Measurements from ENCODE around the gene PLOD2. TPM values are rescaled to one million over a fixed set of nuclear protein-coding genes. Genes with fewer than 3 reads are reported as not detected.

PLOD2 gene
- total RNA-seq, 4 donors from 2014 or later: 17.2 to 27.6 (median 19.5) TPM

DNA sequence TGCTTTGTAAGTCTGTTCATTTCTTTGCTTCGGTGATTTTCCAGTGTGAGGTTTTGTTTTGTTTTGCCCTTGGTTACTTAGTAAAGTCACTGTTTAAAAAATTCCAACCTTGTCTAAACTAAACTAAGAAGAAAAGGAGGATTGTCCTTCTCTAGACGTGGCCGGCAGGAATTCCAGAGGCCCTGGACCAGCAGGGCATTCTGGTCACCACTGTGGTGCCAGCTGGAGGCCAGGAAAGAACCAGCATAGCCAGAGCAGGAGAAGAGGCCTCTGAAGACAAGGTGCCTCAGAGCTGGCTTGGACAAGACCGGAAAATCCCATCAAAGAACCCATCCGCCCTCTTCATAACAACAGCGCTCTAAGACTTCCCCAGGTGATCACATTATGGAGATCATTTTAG, 8.2 kb downstream of the PLOD2 start:
- Histone ChIP-seq H3K27me3 (no peaks in the 10 kb centered on the region), H3K4me3 (no peak overlapping the region), H3K9me3 (no peaks in the 10 kb centered on the region), H3K36me3 (no peaks in the 10 kb centered on the region), H3K4me1 (peaks cover 0 to 42% (median 4%) of the 10 kb centered on the region in 4 donors), H3K27ac (peak overlapping the region in 1 of 4 donors; percentile 22)
- TF ChIP-seq EP300 (IDR thresholded peaks at IDR 0.05) (no peak), CTCF (IDR thresholded peaks at IDR 0.05) (no peak), POLR2A (IDR thresholded peaks at IDR 0.05) (no peak)
- no peak for DNase-seq (ENCODE audit: low spot score in 2 of 2)
- 56 to 63% methylated on average over 6 of the region's 6 CpGs for WGBS, 2 donors

- 89% methylated on average over 1 of the region's 1 CpG for WGBS, 2 donors
- DNase-seq (ENCODE audit: low spot score in 2 of 2): no peak
- Histone ChIP-seq H3K4me1 (peaks cover 0 to 17% (median 0%) of the 10 kb centered on the region in 4 donors), H3K4me3 (no peak overlapping the region), H3K36me3 (no peaks in the 10 kb centered on the region), H3K27ac (no peak overlapping the region), H3K27me3 (no peaks in the 10 kb centered on the region), H3K9me3 (no peaks in the 10 kb centered on the region)
- no peak for TF ChIP-seq EP300 (IDR thresholded peaks at IDR 0.05)
- no peak for TF ChIP-seq POLR2A (IDR thresholded peaks at IDR 0.05)
- no peak for TF ChIP-seq CTCF (IDR thresholded peaks at IDR 0.05)
Measured at GRCh38 chr3:146148468-146148931, 12.5 kb downstream of the PLOD2 start.

GRCh38 chr3:146145642-146146041, 15.3 kb downstream of the PLOD2 start:
- Histone ChIP-seq H3K27me3 (no peaks in the 10 kb centered on the region), H3K4me3 (no peak overlapping the region), H3K4me1 (peaks cover 0 to 18% (median 0%) of the 10 kb centered on the region in 4 donors), H3K36me3 (no peaks in the 10 kb centered on the region), H3K9me3 (no peaks in the 10 kb centered on the region), H3K27ac (no peak overlapping the region)
- DNase-seq (ENCODE audit: low spot score in 2 of 2): no peak
- 97 to 100% methylated on average over 1 of the region's 1 CpG for WGBS, 2 donors
- no peak for TF ChIP-seq POLR2A (IDR thresholded peaks at IDR 0.05)
- no peak for TF ChIP-seq CTCF (IDR thresholded peaks at IDR 0.05)
- TF ChIP-seq EP300 (IDR thresholded peaks at IDR 0.05): no peak

GRCh38 chr3:146142757-146143156, 18.2 kb downstream of the PLOD2 start:
- no peak overlapping the region for H3K4me3 ChIP-seq
- TF ChIP-seq CTCF (IDR thresholded peaks at IDR 0.05) (no peak), POLR2A (IDR thresholded peaks at IDR 0.05) (no peak), EP300 (IDR thresholded peaks at IDR 0.05) (no peak)
- no peak for DNase-seq (ENCODE audit: low spot score in 2 of 2)
- no peaks in the 10 kb centered on the region for H3K27me3 ChIP-seq
- peak overlapping the region in 1 of 4 donors; percentile 18 for H3K27ac ChIP-seq
- no peaks in the 10 kb centered on the region for H3K9me3 ChIP-seq
- WGBS, 2 donors: 33% methylated on average over 3 of the region's 3 CpGs
- no peaks in the 10 kb centered on the region for H3K36me3 ChIP-seq
- peaks cover 0 to 24% (median 0%) of the 10 kb centered on the region in 4 donors for H3K4me1 ChIP-seq

DNA sequence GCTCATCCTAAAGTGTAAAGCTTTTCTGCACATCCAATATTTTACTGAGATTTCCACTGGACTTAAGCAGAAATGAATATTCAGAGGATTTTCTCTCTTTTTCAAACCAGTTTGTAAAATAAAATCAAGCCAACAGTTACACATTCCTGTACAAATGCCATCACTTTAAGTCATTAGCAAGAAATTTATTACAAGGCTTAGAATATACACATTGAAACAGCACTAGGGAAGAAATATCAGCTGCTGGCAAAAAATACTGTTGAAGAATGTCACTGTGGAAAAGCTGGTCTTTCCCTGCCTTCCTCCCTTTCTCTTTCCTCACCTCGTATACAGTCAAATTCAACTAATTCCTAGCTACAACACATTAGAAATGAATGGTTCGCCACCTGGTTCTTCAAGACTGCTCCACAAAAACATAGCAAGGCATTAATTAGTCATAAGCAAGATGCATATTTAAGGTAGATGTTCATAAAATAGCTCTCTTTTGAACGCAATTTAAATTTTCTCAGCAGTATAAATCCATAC, 21.3 kb downstream of the PLOD2 start:
- no peaks in the 10 kb centered on the region for H3K9me3 ChIP-seq
- no peak for DNase-seq (ENCODE audit: low spot score in 2 of 2)
- no peaks in the 10 kb centered on the region for H3K27me3 ChIP-seq
- H3K4me3 ChIP-seq: no peak overlapping the region
- WGBS, 2 donors: 61 to 62% methylated on average over 3 of the region's 3 CpGs
- TF ChIP-seq POLR2A (IDR thresholded peaks at IDR 0.05) (no peak), CTCF (IDR thresholded peaks at IDR 0.05) (no peak), EP300 (IDR thresholded peaks at IDR 0.05) (no peak)
- peaks cover 0 to 24% (median 0%) of the 10 kb centered on the region in 4 donors for H3K4me1 ChIP-seq
- no peaks in the 10 kb centered on the region for H3K36me3 ChIP-seq
- H3K27ac ChIP-seq: no peak overlapping the region

Data from tibial nerve (tissue), 4 donors.